ES-I3 (cell line): ENCODE data around the gene RFPL1.

Experiments used
- H3K36me3 ChIP-seq: 2 replicates; pipeline ENCODE4 v1.6.1; 2013; ENCODE audit warnings: mild to moderate bottlenecking, low read length, control low read depth, moderate library complexity; ENCODE audit not compliant: insufficient read depth
- H3K4me1 ChIP-seq: 2 replicates; pipeline ENCODE4 v1.6.1; 2013; ENCODE audit warnings: mild to moderate bottlenecking, control low read depth, low read length; ENCODE audit not compliant: insufficient read depth
- H3K9ac ChIP-seq: 2 replicates; pipeline ENCODE4 v1.6.1; 2013; ENCODE audit warnings: low read depth, mild to moderate bottlenecking, low read length, moderate library complexity
- H3K9me3 ChIP-seq: 2 replicates; pipeline ENCODE4 v1.6.1; 2013; ENCODE audit warnings: mild to moderate bottlenecking, low read length, moderate library complexity; ENCODE audit not compliant: control insufficient read depth, insufficient read depth

Gene RFPL1

DNA sequence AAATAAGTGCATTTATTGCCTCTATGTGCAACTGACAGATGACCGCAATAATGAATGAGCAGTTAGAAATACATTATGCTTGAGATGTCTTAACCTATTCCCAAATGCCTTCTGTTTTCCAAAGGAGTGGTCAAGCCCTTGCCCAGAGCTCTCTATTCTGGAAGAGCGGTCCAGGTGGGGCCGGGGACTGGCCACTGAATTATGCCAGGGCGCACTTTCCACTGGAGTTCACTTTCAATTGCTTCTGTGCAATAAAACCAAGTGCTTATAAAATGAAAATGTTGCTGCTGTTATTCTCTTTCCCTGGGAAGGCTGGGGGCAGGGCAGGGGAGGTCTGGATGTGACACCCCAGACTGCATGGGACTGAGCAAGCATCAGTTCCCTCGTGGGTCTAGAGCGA lies 52.6 kb downstream of the RFPL1 start:
- Histone ChIP-seq H3K9ac (no peak overlapping the region), H3K9me3 (peaks cover 6% of the 10 kb centered on the region; the same call in 1 of the 2 replicates), H3K4me1 (no peaks in the 10 kb centered on the region), H3K36me3 (no peaks in the 10 kb centered on the region; the same call in 1 of the 2 replicates)
